ENCODE data around the gene CNKSR1. TPM values are rescaled to one million over a fixed set of nuclear protein-coding genes. Genes with fewer than 3 reads are reported as not detected.

The CNKSR1 gene
- total and polyA plus RNA-seq, 2 of the 8 experiments (the other 6 are each of a cell fraction or from before 2014, with no cell fraction given) = 13.9 to 14.5 TPM

DNA sequence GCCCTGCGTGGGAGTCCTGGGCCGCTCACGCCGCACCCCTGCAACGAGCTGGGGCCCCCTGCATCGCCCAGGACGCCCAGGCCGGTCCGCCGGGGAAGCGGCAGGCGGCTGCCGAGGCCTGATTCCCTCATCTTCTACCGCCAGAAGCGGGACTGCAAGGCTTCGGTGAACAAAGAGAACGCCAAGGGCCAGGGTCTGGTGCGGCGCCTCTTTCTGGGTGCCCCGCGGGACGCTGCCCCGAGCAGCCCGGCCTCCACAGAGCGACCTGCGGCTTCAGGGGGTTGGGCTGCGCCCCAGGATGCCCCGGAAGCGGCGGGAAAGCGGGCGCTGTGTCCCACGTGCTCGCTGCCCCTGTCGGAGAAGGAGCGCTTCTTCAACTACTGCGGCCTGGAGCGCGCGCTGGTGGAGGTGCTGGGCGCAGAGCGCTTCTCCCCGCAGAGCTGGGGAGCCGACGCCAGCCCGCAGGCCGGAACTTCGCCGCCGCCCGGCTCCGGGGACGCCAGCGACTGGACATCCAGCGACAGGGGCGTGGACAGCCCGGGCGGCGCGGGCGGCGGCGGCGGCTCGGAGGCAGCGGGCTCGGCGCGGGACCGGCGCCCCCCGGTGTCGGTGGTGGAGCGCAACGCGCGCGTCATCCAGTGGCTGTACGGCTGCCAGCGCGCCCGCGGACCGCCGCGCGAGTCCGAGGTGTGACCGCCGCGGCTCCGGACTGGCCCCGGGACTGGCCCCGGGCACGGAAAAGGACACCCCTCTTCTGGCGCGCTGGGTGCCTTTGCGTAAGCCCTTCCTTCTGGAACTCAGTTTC is 15.7 kb upstream of the CNKSR1 start (continued):
- TF ChIP-seq KDM4A (IDR thresholded peaks at IDR 0.05; ENCODE audit: low read depth, low read length, severe bottlenecking) (peak; percentile 42), CBX5 (IDR thresholded peaks at IDR 0.05; ENCODE audit: low read depth, low read length) (no peak), TEAD4 (IDR thresholded peaks at IDR 0.05; ENCODE audit: low read depth, low read length) (no peak), SIRT6 (IDR thresholded peaks at IDR 0.05; ENCODE audit: low read length) (no peak), JUND (IDR thresholded peaks at IDR 0.05; ENCODE audit: low read length) (no peak), SP2 (IDR thresholded peaks at IDR 0.05; ENCODE audit: low read length) (no peak), CHD7 (IDR thresholded peaks at IDR 0.05; ENCODE audit: insufficient replicate concordance, low read length) (no peak), POLR2AphosphoS5 (IDR thresholded peaks at IDR 0.05; ENCODE audit: low read depth, low read length) (no peak), PHF8 (conservative IDR thresholded peaks at IDR 0.05; ENCODE audit: low read depth, low read length) (no peak)
